Activated CD4-positive, CD25-positive, alpha-beta regulatory T cell (primary cell): ENCODE data around the gene STK10.
"Not testable (repeated sequence)": the region's sequence is repeated elsewhere in the genome, so short reads cannot be mapped to it uniquely, and the experiment has no call there.

Source experiments
- DNase-seq, 4 experiments: peaks; one replicate each; lab custom pipeline; 2025; lab: John Stamatoyannopoulos, UW

STK10 gene

DNA sequence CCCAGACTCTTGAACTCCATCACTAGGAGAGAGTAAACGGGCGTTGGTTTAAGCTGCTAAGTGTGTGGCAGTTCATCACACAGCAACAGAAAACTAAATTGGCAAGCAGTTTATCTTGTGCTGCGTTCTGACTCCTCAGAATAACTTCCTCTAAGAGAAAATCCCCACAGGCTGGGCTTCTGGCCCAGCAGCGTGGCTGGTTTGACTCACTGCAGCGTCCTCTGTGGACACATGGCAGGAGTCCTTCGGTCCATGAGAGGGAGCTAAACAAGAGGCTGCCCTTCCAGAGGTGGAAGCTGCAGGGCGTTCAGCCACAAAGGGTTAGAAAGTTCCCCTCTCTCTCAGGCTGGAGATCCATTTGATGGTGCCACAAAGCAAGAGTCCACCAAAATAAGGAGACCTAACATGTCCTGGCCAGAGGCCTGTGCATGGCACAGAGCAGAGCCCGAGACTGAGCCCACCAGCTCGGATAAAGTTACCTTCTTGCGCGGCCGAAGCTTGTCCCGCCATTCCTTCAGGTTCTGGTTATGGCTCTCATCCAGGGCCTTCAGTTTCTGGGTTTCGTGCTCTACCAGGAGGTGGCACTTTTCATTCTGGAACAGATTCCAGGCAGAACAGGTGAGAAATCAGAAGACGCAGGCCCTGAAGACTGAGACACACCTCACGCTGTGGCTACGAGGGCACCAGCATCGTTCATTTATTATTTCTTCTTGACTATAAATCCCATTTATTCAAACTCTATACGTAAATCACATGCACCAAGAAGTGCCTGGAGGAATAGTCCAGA, 135.4 kb downstream of the STK10 start:
- DNase-seq = no peak

DNA sequence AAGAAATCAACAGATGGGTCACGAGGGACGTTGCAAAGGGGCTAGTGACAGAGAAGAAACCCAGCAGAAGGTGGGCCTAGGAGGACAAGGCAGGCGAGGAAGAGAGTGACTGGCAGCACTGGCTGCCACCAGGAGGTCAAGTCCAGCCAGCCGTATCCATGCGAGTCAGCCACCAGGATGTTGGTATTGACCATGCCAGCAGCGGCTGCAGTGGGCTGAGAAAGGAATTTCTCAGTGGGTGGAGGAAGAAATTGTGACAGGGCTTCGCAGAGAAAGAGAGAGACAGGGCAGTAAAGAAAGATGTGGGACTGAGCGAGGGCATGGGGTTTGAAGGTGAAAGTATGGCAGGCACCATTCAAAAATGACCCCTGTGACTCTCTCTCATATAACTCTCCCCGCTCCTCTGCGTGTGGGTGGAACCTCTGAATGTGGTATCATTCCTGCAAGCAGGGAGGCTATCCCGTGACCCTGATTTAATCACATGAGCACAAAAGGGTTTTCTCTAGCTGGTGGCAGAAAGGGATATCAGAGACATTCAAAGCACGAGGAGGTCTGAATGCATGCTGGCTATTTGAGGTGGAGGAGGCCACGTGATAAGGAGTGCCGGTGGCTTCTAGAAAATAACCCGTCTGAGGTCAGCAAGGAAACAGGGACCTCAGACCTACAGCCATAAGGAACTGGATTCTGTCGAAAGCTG, 136.2 kb downstream of the STK10 start:
- DNase-seq = no peak

DNA sequence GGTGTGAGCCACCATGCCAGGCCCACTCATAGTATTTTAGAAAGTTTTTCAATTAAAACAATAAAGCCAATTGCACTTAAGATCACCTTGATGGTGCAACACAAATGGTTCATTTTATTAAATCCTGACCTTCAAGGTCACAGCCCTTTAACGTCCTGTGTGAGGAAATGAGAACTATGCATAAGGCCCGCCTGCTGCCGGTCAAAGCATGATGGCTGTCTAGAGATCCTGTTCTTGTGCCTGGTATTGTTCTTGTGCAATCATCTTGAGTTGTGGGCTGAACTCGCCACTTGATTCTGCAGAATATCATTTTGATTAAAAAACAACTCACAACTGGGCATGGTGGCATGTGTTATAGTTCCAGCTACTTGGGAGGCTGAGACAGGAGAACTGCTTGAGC, 137.9 kb downstream of the STK10 start:
- no peak for DNase-seq

DNA sequence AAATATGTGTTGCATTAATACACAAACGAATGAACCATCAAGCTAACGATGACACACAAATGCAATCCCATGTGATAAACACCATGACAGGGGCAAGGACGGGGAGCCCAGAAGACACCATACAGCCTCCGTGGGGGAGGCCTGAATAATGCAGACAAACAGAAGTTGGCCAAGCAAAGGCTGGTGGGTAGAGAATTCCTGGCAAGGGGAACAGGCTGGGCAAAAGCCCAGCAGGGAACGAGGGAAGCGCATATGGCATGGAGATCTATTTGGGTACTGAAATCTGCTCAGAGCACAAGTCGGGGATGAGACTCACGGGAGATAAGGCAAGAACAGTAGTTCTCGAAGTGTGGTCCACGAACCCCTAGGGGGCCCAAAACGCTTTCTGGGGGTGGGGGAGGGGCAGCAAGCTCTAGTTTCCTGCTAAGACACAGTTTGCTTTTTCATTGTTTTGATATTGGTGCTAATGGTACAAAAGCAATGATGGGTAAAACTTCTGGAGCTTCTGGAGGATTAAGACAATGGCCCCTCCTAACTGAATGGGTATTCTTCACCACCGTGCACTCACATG, 138.7 kb downstream of the STK10 start:
- DNase-seq = no peak

DNA sequence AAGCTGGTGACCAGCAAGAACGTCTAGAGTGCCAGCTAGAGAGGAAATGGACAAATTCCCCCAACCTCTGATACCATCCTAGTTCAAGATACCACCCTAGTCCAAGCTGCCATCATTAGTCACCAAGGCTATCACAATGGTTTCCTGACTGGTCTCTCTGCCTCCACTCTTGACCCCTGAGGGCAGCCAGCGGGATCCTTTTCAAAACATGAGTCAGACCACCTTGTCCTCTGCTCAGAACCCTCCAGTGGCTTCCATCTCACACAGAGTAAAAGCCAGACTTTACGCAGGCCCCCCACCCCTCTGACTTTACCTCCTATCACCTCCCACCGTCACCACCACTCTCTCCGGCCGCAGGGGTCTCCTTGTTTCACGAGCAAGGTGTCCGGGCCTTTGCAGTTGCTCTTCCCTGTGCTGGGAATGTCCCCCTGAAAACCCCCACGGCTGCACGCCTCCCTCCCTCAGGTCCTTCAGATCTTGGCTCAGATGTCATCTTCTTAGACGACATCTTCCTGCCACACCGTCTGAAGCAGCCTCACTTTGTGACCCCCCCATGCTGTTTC, 139.4 kb downstream of the STK10 start:
- no peak for DNase-seq

DNA sequence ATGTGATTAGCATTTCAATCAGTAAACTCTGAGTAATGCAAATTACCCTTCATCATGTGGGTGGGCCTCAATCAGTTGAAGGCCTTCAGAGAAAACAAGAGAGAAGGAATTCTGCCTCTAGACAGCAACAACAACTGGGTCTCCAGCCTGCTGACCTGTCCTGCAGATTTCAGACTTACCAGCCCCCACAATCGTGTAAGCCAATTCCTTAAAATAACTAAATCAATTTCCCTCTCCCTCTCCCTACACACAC, 139.9 kb downstream of the STK10 start:
- DNase-seq = no peak

DNA sequence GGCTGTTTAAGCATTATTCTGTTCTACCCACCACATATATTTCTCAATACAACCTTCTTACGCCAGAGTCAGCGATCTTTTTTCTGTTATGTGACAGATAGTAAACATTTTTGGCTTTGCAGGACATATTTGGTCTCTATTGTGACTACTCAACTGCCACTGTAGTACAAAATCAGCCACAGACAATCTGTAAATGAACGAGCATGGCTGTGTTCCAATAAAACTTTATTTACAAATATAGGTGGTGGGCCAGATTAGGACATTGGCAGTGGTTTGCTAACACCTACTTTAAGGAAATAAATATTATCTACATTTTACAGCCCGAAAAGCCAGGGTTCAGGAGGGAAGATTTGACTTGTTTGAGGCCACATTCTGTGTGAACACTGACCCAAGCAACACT, 141.4 kb downstream of the STK10 start:
- DNase-seq = no peak

DNA sequence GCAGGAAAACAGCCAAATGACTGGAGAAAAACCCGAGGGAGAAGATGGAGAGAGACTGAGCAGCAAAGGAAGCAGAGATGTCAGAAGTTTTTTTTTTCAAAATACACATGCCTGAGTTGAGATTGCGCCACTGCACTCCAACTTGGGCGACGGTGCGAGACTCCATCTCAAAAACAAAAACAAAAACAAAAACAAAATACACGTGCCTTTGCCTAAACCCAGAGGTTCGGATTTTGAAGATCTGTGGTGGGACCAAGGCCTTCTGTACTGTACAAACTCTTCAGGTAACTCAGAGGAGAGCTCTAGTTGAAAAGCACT, 142.8 kb downstream of the STK10 start:
- DNase-seq = no peak

DNA sequence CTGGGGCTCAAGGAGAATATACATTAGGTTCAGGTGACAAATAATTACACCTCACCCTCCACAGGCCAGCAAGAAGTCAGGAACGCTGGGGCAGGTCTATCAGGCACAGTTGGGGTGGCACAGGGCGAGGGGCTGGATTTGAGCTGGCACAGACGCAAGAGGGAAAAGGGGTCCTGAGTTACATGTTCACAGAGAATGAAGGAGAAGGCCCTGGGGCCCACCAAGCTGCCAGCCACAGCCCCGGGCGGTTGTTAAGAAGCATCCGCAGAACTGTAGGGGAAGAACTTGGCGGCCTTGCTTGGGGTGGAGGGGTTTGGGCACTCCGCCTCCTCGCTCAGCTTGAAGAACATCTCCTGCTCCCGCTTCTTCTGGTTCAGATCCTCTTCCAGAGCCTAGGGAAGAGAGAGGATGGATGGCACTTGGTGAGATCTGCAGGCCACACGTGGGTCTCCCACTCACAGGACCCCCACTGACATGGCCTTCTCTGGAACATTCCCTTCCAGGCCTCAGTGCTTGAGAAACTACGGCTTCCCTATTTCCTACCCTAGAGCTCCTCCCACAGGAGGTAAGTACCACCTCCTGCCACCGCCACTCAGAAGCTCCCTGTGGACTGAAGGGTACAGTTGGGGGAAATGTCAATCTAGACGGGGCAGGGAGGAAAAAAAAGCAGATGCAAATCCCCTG, 143.3 kb downstream of the STK10 start:
- DNase-seq = no peak

DNA sequence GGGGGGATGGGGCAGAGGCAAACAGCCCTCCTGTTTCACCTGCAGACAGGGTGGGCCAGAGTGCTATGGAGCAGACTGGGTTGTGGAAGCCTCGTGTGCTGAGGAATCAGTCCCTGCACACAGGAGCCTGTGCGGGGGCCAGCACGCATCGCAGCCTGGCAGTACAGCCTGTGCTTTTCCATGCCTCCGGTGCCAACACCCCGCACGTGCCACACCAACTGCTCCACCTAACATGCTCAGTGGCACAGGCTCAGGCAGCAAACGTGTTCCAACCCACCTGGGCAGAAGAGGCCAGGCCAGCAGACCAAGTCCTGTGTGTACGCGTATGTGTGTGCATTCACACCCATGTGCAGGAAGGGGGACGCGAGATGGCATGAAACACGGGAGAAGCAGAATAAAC, 144.2 kb downstream of the STK10 start:
- DNase-seq = no peak

DNA sequence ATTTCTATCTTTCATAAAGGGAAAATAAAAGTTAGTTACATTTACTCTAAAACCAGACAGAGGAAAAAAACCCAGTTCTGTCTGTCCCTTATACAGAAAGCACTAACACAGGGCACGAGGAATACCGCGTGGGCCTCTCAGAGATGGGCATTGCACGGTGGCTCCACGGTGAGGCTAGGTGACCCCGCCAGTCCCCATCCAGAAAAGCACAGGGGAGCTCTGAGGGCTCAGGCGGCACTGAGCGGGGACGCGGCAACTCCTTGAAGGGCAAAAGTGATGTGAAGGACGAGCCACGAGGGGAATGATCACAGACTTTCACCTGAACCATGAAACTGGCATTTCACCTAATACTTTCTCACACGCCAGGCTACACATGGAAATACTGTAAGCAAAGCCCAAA, 145.8 kb downstream of the STK10 start:
- no peak for DNase-seq

DNA sequence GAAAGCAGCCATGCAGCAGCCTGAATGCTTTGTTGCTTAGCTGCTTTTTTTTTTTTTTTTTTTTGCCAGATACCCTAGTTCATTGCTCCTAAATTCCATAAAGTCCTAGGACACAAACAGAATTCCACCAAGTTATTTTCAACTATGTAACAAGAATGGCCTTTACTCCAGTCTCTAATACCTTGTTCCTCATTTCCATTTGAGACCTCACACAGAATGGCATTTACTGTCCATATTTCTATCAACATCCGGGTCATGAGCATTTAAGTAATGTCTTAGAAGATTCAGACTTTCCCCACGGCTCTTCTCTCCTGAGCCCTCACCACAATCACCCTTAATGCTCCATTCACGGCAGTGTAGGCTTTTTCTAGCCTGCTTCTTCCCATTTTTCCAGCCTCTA, 149.9 kb downstream of the STK10 start:
- no peak for DNase-seq

DNA sequence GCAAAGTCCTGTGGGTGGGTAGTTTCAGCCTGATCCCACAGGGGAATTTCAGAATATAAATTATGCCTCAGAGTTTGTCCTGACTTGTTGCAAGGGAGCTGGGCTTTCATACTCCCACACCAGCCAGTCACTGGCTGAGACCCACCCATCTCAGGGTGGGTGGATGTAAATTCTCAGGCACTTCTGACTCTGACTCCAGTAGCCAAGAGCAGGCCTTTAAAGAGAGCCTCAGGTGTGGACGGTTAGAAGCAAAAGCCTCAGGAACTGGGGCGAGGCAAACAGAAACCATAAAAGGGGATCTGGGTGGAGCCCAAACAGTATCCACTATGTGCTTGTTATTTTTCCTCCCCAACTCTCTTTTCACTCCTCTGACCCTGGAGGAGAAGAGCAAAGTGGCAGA, 153.0 kb downstream of the STK10 start:
- no peak for DNase-seq

DNA sequence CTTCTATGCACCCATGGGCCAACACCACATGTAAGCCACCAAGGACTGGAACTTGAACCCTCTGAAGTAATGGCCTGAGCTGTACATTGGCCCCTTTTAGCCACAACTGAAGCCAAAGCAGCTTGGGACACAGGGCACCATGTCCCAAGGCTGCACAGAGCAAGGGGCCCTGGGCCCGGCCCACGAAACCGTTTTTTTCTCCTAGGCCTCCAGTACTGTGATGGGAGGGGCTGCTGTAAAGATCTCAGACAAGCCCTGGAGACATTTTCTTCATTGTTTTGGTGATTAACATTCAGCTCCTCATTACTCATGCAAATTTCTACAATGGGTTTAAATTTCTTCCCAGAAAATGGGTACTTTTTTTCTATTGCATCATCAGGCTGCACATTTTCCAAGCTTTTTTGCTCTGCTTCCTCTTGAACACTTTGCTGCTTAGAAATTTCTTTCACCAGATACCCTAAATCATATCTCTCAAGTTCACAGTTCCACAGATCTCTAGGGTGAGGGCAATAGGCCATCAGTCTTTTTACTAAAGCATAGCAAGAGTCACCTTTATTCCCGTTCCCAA, 156.0 kb downstream of the STK10 start:
- DNase-seq = no peak

DNA sequence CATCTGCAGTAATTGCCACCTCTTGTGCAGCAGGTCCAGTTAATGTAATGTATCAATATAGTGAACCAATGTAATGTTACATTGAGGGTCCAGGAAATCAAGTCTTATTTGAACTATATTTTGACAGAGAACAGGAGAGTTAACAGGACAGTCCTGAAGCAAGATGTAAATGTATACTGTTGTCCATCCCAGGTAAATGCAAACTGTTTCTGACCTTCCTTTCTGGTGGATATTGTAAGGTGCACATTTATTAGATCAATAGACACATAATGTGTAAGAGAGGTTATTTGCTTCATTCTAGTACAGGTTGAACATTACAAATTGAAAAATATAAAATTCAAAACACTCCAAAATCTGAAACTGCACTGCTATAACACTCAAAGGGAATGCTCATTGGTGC, 158.1 kb downstream of the STK10 start:
- no peak for DNase-seq

DNA sequence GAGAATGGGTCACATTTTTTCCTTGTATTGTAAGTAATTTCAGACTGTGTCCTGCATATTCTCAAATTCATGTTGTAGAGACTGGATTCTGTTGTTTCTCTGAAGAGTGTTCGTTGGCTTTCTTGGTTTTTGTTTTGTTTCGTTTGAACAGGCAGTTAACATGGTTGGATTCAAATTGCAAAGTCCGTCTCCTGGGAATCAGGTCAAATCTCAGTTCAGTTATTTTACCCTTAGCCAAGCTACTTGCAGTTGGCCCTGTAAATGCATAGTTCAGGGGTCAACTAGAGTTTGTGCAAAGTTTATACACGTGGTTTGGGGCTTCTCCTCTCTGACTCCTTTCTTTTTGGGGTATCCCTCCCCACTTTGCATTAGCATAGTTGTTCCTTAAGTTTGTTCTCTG, 159.9 kb downstream of the STK10 start:
- DNase-seq = no peak

DNA sequence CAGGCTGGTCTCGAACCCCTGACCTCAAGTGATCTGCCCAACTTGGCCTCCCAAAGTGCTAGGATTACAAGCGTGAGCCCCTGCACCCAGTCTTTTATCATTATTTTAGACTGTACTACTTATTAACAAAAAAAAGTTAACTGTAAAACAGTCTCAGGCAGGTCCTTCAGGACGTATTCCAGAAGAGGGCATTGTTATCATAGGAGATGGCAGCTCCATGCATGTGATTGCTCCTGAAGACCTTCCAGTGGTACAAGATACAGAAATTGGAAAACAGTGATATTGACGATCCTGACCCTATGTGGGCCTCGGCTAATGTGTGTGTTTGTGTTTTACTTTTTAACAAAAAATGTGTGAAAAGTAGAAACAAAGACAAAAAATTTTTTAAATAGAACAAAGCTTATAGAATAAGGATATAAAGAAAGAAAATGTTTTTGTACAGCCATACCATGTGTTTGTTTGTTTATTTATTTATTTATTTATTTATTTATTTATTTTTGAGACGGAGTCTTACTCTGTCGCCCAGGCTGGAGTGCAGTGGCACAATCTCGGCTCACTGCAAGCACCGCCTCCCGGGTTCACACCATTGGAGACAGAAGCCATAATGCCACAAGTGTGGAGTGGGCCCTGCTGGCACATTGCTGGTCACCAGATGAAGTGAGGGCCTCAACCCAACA, 167.8 kb downstream of the STK10 start:
- DNase-seq = not testable (repeated sequence)

DNA sequence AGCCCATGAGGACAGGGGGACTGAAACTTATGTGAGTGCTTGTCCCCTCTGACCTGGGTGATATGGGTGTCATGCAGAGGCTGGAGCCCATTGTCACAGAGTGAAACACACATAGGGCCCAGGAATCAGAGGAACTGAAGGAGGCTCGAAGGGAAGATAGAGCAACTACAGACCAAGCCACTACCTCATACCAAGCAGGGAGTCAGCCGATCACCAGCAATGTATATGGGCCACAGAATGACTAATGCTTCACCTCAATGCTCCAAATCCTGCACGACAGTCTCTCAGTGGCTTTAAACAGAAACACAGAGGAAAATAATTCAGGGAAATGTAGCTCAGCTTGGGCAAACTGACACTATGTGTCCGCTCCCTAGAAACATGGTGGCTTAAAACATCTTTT, 172.7 kb downstream of the STK10 start:
- no peak for DNase-seq

DNA sequence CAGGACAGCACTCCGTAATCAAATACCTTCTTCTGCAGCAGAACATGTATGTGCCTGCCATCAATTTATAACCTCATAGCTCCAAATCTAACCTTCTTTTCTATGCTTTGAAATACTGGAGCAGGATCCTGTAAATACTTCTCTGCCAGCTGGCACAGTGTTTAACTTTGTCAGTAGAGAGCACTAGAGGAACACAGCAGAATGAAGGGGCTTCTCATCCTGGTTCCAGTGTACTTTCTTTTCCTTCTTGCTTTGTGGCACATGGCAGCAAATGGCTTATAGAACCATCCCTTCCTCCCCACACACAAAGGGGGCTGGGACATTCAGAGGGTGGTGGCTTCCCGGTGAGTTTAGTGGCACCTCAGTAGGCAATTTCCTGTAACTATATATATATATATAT, 177.7 kb downstream of the STK10 start:
- no peak for DNase-seq

DNA sequence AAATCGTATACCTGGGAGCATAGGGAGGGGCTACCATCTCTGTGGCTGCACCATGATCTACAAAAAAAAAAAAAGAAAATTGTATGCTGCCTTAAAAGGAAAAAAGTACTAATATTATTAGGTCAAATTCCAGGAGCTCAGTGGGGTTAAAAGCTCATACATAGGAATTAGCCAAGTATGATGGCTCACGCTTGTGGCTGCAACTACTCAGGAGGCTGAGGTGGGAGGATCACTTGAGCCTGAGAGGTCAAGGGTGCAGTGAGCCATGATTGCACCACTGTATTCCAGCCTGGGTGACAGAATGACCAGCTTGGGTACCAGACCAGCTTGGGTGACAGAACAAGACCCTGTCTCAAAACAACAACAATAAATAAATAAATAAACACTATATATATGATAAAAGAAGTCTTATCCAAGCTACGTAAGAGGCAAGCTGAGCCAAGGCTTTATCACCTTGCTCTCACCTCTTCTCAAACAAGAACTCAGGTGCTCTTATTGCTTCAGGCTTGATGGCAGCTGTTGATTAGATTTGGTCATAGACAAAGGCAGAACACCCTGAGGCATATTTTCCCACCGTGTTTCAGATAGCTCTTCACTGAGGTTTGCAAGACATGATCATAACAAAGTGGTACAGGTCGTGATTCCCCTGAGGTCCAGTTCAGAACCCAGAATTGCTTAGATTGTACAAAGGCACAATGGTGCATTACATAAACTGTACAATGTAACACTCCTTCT, 178.3 kb downstream of the STK10 start:
- no peak for DNase-seq

DNA sequence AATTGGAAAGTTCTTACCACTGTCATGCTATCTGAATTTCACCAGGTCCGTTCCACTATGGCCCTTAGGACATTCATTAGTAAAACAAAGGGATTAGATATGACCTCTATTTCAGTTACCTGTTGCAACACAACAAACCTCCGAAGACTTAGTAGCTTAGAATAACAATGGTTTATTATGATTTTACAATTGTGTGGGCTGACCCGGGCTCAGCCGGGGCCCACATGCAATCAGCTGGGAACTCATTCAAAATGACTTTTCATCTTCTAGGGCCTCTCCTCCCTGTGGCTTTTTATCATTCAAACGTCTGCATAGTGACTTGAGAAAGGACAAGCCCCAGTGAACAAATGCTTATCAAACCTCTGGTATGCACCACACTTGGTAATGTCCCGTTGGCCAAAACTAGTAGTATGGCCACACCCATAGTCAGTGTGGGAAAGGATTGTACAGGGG, 179.3 kb downstream of the STK10 start:
- no peak for DNase-seq
